GM12878 (cell line): ENCODE measurements around the gene SUPT6H. TPM values are rescaled to one million over a fixed set of nuclear protein-coding genes. Genes with fewer than 3 reads are reported as not detected.
A peak's percentile ranks its signal among the peaks of the same experiment; 100 is the strongest.

Experiments
- ATF7 ChIP-seq: fragments of 450-650 bp; IDR thresholded peaks from 2 replicates; pipeline ENCODE4 v1.6.1; 2016; ENCODE audit warnings: low read depth, mild to moderate bottlenecking
- CBX5 ChIP-seq: sonication (generic); IDR thresholded peaks from 2 replicates; pipeline ENCODE4 v1.6.1; 2016; ENCODE audit warnings: low read depth, moderate library complexity, mild to moderate bottlenecking, inconsistent platforms
- CEBPZ ChIP-seq: fragments of 150-350 bp; IDR thresholded peaks from 2 replicates; pipeline ENCODE4 v1.6.1; 2016; ENCODE audit warnings: low read depth, low read length
- E2F4 ChIP-seq: IDR thresholded peaks from 2 replicates; pipeline ENCODE4 v1.6.1; 2012; ENCODE audit warnings: low read depth, low read length, improper control_type of control experiment
- FOXM1 ChIP-seq: IDR thresholded peaks from 2 replicates; pipeline ENCODE4 v1.6.1; 2012; ENCODE audit warnings: low read depth, mild to moderate bottlenecking, inconsistent platforms, low read length, moderate library complexity
- HSF1 ChIP-seq: fragments of 150-350 bp; IDR thresholded peaks from 2 replicates; pipeline ENCODE4 v1.6.1; 2014; ENCODE audit warnings: mild to moderate bottlenecking, low read depth, low read length
- IRF3 ChIP-seq: fragments of 450-650 bp; IDR thresholded peaks from 2 replicates; pipeline ENCODE4 v1.6.1; 2014; ENCODE audit warnings: mild to moderate bottlenecking
- KDM1A ChIP-seq: fragments of 200-600 bp; sonication (generic); IDR thresholded peaks from 2 replicates; pipeline ENCODE4 v1.6.1; 2016; ENCODE audit warnings: borderline replicate concordance
- LARP7 ChIP-seq: fragments of 450-650 bp; IDR thresholded peaks from 2 replicates; pipeline ENCODE4 v1.6.1; 2017; ENCODE audit warnings: mild to moderate bottlenecking
- NFXL1 ChIP-seq: fragments of 450-650 bp; IDR thresholded peaks from 2 replicates; pipeline ENCODE4 v1.6.1; 2017; ENCODE audit warnings: antibody characterized with exemption, mild to moderate bottlenecking, borderline replicate concordance
- PML ChIP-seq: IDR thresholded peaks from 2 replicates; pipeline ENCODE4 v1.6.1; 2012; ENCODE audit warnings: low read length, inconsistent platforms
- POLR2A ChIP-seq: IDR thresholded peaks from 2 replicates; pipeline ENCODE4 v1.6.1; 2011; ENCODE audit warnings: low read depth, mild to moderate bottlenecking, low read length
- RELB ChIP-seq: fragments of 450-650 bp; IDR thresholded peaks from 2 replicates; pipeline ENCODE4 v1.6.1; 2017; ENCODE audit warnings: low read depth, mild to moderate bottlenecking, moderate library complexity
- WRNIP1 ChIP-seq: IDR thresholded peaks from 2 replicates; pipeline ENCODE4 v1.6.1; 2011; ENCODE audit warnings: low read depth, low read length, improper control_type of control experiment, borderline replicate concordance
- ZNF687 ChIP-seq: fragments of 450-650 bp; IDR thresholded peaks from 2 replicates; pipeline ENCODE4 v1.6.1; 2017; ENCODE audit warnings: mild to moderate bottlenecking, moderate library complexity
- polyA plus RNA-seq, 11 experiments: library from polyadenylated mRNA; depleted of rRNA in 4 of 11; unstranded in 6 of 11; stranded (reverse) in 5 of 11; fragments of >200 nt; fragmentation: Nextera tagmentation in 4 of 11; fragmentation: Illumina TruSeq in 1 of 11; extraction: Ambion mirVana in 4 of 11; extraction: Trizol in 1 of 11; gene quantifications; 1 replicate in 1 of 11; 2 replicates in 10 of 11; pipeline versions ENCODE4 v1.2.1 to v1.2.3, GENCODE V29; 2011 to 2016; ENCODE audit warnings: inconsistent platforms in 2 of 11, missing spikeins in 2 of 11, low read depth in 1 of 11
- total RNA-seq, 4 experiments: library from RNA; depleted of rRNA in 3 of 4; stranded (reverse); fragments of >200 nt in 3 of 4; fragmentation: Illumina TruSeq in 1 of 4; extraction: Trizol in 1 of 4; gene quantifications; 2 replicates each; pipeline versions ENCODE4 v1.2.1 to v1.2.3, GENCODE V29; 2013 to 2021

SUPT6H gene
- total and polyA plus RNA-seq, 10 of the 15 experiments (the other 5 are each of a cell fraction or from before 2014, with no cell fraction given): 1.7 to 58.8 (median 37.7) TPM

GRCh38 chr17:28744972-28745785, 83.2 kb downstream of the SUPT6H start (continued):
- TF ChIP-seq RELB (0 out of 2 replicates have a peak, but pooled peaks have one; percentile 14), ZNF687 (0 out of 2 replicates have a peak, but pooled peaks have one; percentile 11), LARP7 (no peak), NFXL1 (peak; percentile 78; the same call in 1 of the 2 replicates), PML (no peak), KDM1A (no peak), ATF7 (no peak), HSF1 (no peak), POLR2A (peak; percentile 55; the same call in 1 of the 2 replicates), E2F4 (no peak), CEBPZ (no peak), FOXM1 (no peak), WRNIP1 (0 out of 2 replicates have a peak, but pooled peaks have one; percentile 53), IRF3 (no peak), CBX5 (no peak)
